PC-3 (cell line): Measurements from ENCODE around the gene CYBA.

Source experiments
- CTCF ChIP-seq: fragments of 300-600 bp; sonication (generic); conservative IDR thresholded peaks from 2 replicates; pipeline ENCODE4 v1.5.1; 2017; ENCODE audit warnings: antibody characterized with exemption, low read depth, mild to moderate bottlenecking, low read length
- EZH2 ChIP-seq: fragments of 300-600 bp; sonication (generic); IDR thresholded peaks from one replicate; pipeline ENCODE4 v1.6.1; 2017; ENCODE audit warnings: antibody characterized with exemption, mild to moderate bottlenecking, low read length; ENCODE audit not compliant: unreplicated experiment

GRCh38 chr16:88651276-88651988 lies 579 bp upstream of the CYBA start:
- TF ChIP-seq CTCF (no peak), EZH2 (no peak)
